Measurements from ENCODE around the gene MAVS. TPM values are rescaled to one million over a fixed set of nuclear protein-coding genes. Genes with fewer than 3 reads are reported as not detected.

The MAVS gene
- total RNA-seq, 1 experiment from 2014 or later, result 24.2 TPM

DNA sequence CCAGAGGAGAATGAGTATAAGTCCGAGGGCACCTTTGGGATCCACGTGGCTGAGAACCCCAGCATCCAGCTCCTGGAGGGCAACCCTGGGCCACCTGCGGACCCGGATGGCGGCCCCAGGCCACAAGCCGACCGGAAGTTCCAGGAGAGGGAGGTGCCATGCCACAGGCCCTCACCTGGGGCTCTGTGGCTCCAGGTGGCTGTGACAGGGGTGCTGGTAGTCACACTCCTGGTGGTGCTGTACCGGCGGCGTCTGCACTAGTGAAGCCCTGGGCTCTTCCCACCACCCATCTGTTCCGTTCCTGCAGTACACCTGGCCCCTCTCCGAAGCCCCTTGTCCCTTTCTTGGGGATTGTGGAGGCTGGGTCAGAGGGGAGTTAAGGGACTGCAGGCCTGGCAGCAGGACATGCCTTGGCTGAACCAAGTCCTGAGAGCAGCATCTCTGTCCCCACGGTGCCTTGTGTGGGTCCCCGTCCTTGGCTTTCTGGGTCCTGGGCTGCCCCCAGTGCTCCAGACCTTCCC is 19.3 kb downstream of the MAVS start:
- Histone ChIP-seq H3K4me2 (ENCODE audit: insufficient read depth, insufficient read length, low read length) (no peak overlapping the region), H3K56ac (ENCODE audit: insufficient read length, low read depth, low read length) (no peak overlapping the region), H3K18ac (ENCODE audit: insufficient read length, low read depth, low read length) (no peak overlapping the region), H2AFZ (ENCODE audit: low read length) (no peak overlapping the region), H2BK15ac (ENCODE audit: low read depth, low read length) (no peak overlapping the region), H4K5ac (ENCODE audit: insufficient read length, low read depth, low read length) (no peak overlapping the region), H3K27ac (ENCODE audit: insufficient read length, low read depth, low read length) (no peak overlapping the region), H4K8ac (replicated peaks; ENCODE audit: insufficient read length, low read depth, low read length) (no peak overlapping the region), H3K79me1 (ENCODE audit: insufficient read depth, low read depth, low read length, poor library complexity, severe bottlenecking) (no peaks in the 10 kb centered on the region), H3K27me3 (ENCODE audit: insufficient read depth, low read length) (no peaks in the 10 kb centered on the region), H2BK12ac (ENCODE audit: insufficient read length, low read depth, low read length) (no peak overlapping the region), H3K9ac (ENCODE audit: extremely low read depth, insufficient read length, low read length) (no peak overlapping the region), H2AK5ac (ENCODE audit: insufficient read length, low read length) (no peak overlapping the region), H3K23me2 (ENCODE audit: insufficient read length, low read depth, low read length, poor library complexity, severe bottlenecking) (no peaks in the 10 kb centered on the region), H2BK120ac (ENCODE audit: low read depth, low read length, poor library complexity, severe bottlenecking) (no peak overlapping the region), H3K79me2 (ENCODE audit: insufficient read depth, low read length) (no peaks in the 10 kb centered on the region), H3K23ac (ENCODE audit: insufficient read length, low read depth, low read length) (no peak overlapping the region), H3K9me3 (ENCODE audit: control insufficient read depth, low read depth, low read length) (no peaks in the 10 kb centered on the region), H3K4me1 (ENCODE audit: insufficient read depth, low read length) (no peaks in the 10 kb centered on the region), H3K14ac (ENCODE audit: insufficient read depth, low read length) (no peak overlapping the region), H4K20me1 (ENCODE audit: control insufficient read depth, insufficient read depth, insufficient read length) (no peaks in the 10 kb centered on the region), H3T11ph (ENCODE audit: low read length) (no peak overlapping the region), H2BK5ac (ENCODE audit: insufficient read length, low read length) (no peak overlapping the region), H2BK20ac (ENCODE audit: low read depth, low read length, poor library complexity, severe bottlenecking) (no peak overlapping the region), H4K91ac (ENCODE audit: insufficient read length, low read depth, low read length) (no peak overlapping the region), H3K4ac (ENCODE audit: low read depth, low read length) (no peak overlapping the region)
- no peak overlapping the region for H3K4me3 Mint-ChIP-seq
- TF ChIP-seq, protein P1, sequence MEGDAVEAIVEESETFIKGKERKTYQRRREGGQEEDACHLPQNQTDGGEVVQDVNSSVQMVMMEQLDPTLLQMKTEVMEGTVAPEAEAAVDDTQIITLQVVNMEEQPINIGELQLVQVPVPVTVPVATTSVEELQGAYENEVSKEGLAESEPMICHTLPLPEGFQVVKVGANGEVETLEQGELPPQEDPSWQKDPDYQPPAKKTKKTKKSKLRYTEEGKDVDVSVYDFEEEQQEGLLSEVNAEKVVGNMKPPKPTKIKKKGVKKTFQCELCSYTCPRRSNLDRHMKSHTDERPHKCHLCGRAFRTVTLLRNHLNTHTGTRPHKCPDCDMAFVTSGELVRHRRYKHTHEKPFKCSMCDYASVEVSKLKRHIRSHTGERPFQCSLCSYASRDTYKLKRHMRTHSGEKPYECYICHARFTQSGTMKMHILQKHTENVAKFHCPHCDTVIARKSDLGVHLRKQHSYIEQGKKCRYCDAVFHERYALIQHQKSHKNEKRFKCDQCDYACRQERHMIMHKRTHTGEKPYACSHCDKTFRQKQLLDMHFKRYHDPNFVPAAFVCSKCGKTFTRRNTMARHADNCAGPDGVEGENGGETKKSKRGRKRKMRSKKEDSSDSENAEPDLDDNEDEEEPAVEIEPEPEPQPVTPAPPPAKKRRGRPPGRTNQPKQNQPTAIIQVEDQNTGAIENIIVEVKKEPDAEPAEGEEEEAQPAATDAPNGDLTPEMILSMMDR (conservative IDR thresholded peaks at IDR 0.05), result no peak
- WGBS (ENCODE audit: extremely low coverage, insufficient read length, low lambda C conversion rate), result no CpG with 5 or more reads among the region's 14 CpGs
- H3K9me3 Mint-ChIP-seq, result peaks cover 0 to 4% of the 10 kb centered on the region in 2 experiments; a peak in 3 of 5 replicates
- peaks cover 33 to 54% (median 45%) of the 10 kb centered on the region in 3 experiments for H3K36me3 Mint-ChIP-seq (ENCODE audit: insufficient read depth in 1 of 3, low read depth in 3 of 3)
- H3K27ac Mint-ChIP-seq, result no peak overlapping the region
- no peaks in the 10 kb centered on the region; the same call in 1 of the 2 replicates for H3K27me3 Mint-ChIP-seq (ENCODE audit: low read depth)
- H3K4me1 Mint-ChIP-seq, result no peaks in the 10 kb centered on the region
- no peak for DNase-seq
